Measurements from ENCODE around the gene CEBPA.

The CEBPA gene

DNA sequence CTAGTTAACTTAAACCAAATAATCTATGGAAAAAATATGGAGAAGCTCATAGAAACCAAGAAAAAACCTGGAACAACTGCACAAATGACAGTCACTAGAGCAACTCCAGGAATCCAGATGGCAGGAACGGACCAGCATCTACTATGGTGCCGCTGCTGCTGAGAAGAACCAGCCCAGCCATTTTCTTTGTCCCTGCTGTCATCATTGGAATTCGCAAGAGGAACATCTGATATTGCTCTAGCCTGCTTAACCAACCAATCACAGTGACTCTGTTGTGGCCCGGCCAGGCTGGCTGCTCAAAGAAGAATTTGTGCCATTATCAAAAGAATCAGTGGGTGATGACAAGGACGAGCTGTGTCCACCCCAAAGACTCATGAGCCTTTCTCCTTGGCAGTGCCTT lies 33.1 kb upstream of the CEBPA start:
- no peak overlapping the region for H3K4me2 ChIP-seq (ENCODE audit: low read length)
- no peaks in the 10 kb centered on the region for H3K79me2 ChIP-seq (ENCODE audit: insufficient read depth, low read length)
- H3K9ac ChIP-seq (ENCODE audit: low read length), result no peak overlapping the region
- no peaks in the 10 kb centered on the region for H3K9me3 ChIP-seq (ENCODE audit: low read length)
- no peaks in the 10 kb centered on the region for H3K4me1 ChIP-seq (ENCODE audit: insufficient read depth, low read length, severe bottlenecking)
- H3K9me2 ChIP-seq (ENCODE audit: low read depth, low read length), result no peaks in the 10 kb centered on the region
- H3K4me3 ChIP-seq (ENCODE audit: low read depth, low read length, poor library complexity, severe bottlenecking), result no peak overlapping the region
- H3K27ac ChIP-seq (ENCODE audit: low read depth, low read length, poor library complexity, severe bottlenecking), result no peak overlapping the region
- H2AFZ ChIP-seq (ENCODE audit: low read length), result no peak overlapping the region
- no peaks in the 10 kb centered on the region for H4K20me1 ChIP-seq (ENCODE audit: insufficient read depth, low read length)
- H3K36me3 ChIP-seq (ENCODE audit: insufficient read depth, low read length), result no peaks in the 10 kb centered on the region
- H3F3A ChIP-seq (ENCODE audit: insufficient read depth, low read length), result no peaks in the 10 kb centered on the region
- TF ChIP-seq, protein P1, sequence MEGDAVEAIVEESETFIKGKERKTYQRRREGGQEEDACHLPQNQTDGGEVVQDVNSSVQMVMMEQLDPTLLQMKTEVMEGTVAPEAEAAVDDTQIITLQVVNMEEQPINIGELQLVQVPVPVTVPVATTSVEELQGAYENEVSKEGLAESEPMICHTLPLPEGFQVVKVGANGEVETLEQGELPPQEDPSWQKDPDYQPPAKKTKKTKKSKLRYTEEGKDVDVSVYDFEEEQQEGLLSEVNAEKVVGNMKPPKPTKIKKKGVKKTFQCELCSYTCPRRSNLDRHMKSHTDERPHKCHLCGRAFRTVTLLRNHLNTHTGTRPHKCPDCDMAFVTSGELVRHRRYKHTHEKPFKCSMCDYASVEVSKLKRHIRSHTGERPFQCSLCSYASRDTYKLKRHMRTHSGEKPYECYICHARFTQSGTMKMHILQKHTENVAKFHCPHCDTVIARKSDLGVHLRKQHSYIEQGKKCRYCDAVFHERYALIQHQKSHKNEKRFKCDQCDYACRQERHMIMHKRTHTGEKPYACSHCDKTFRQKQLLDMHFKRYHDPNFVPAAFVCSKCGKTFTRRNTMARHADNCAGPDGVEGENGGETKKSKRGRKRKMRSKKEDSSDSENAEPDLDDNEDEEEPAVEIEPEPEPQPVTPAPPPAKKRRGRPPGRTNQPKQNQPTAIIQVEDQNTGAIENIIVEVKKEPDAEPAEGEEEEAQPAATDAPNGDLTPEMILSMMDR (IDR thresholded peaks at IDR 0.05; ENCODE audit: low read length), result no peak
- no peak for TF ChIP-seq EZH2 (IDR thresholded peaks at IDR 0.05; ENCODE audit: borderline replicate concordance, low read length)
- H3K27me3 ChIP-seq (ENCODE audit: insufficient read depth, low read length), result no peaks in the 10 kb centered on the region

GRCh38 chr19:33334271-33334670 lies 31.9 kb upstream of the CEBPA start:
- Histone ChIP-seq H3K4me1 (ENCODE audit: insufficient read depth, low read length, severe bottlenecking) (no peaks in the 10 kb centered on the region), H4K20me1 (ENCODE audit: insufficient read depth, low read length) (no peaks in the 10 kb centered on the region), H3F3A (ENCODE audit: insufficient read depth, low read length) (no peaks in the 10 kb centered on the region), H3K4me3 (ENCODE audit: low read depth, low read length, poor library complexity, severe bottlenecking) (no peak overlapping the region), H3K27ac (ENCODE audit: low read depth, low read length, poor library complexity, severe bottlenecking) (no peak overlapping the region), H3K36me3 (ENCODE audit: insufficient read depth, low read length) (no peaks in the 10 kb centered on the region), H3K9me2 (ENCODE audit: low read depth, low read length) (no peaks in the 10 kb centered on the region), H3K4me2 (ENCODE audit: low read length) (no peak overlapping the region), H3K9me3 (ENCODE audit: low read length) (no peaks in the 10 kb centered on the region), H3K79me2 (ENCODE audit: insufficient read depth, low read length) (no peaks in the 10 kb centered on the region), H2AFZ (ENCODE audit: low read length) (no peak overlapping the region), H3K27me3 (ENCODE audit: insufficient read depth, low read length) (no peaks in the 10 kb centered on the region), H3K9ac (ENCODE audit: low read length) (no peak overlapping the region)
- no peak for TF ChIP-seq EZH2 (IDR thresholded peaks at IDR 0.05; ENCODE audit: borderline replicate concordance, low read length)
- TF ChIP-seq, protein P1 (IDR thresholded peaks at IDR 0.05; ENCODE audit: low read length), result no peak

- Histone ChIP-seq H3K4me3 (ENCODE audit: low read depth, low read length, poor library complexity, severe bottlenecking) (no peak overlapping the region), H3K27ac (ENCODE audit: low read depth, low read length, poor library complexity, severe bottlenecking) (no peak overlapping the region), H3K27me3 (ENCODE audit: insufficient read depth, low read length) (no peaks in the 10 kb centered on the region), H3K36me3 (ENCODE audit: insufficient read depth, low read length) (no peaks in the 10 kb centered on the region), H4K20me1 (ENCODE audit: insufficient read depth, low read length) (no peaks in the 10 kb centered on the region), H3K9me2 (ENCODE audit: low read depth, low read length) (no peaks in the 10 kb centered on the region), H3K9me3 (ENCODE audit: low read length) (no peaks in the 10 kb centered on the region), H3K9ac (ENCODE audit: low read length) (no peak overlapping the region), H3F3A (ENCODE audit: insufficient read depth, low read length) (no peaks in the 10 kb centered on the region), H3K4me2 (ENCODE audit: low read length) (no peak overlapping the region), H3K79me2 (ENCODE audit: insufficient read depth, low read length) (no peaks in the 10 kb centered on the region), H2AFZ (ENCODE audit: low read length) (no peak overlapping the region), H3K4me1 (ENCODE audit: insufficient read depth, low read length, severe bottlenecking) (no peaks in the 10 kb centered on the region)
- no peak for TF ChIP-seq EZH2 (IDR thresholded peaks at IDR 0.05; ENCODE audit: borderline replicate concordance, low read length)
- TF ChIP-seq, protein P1 (IDR thresholded peaks at IDR 0.05; ENCODE audit: low read length), result no peak
Measured at GRCh38 chr19:33333642-33334041, 31.3 kb upstream of the CEBPA start.

Data from OCI-LY1 (cell line).